ENCODE data around the gene ABLIM2.

ABLIM2 gene

DNA sequence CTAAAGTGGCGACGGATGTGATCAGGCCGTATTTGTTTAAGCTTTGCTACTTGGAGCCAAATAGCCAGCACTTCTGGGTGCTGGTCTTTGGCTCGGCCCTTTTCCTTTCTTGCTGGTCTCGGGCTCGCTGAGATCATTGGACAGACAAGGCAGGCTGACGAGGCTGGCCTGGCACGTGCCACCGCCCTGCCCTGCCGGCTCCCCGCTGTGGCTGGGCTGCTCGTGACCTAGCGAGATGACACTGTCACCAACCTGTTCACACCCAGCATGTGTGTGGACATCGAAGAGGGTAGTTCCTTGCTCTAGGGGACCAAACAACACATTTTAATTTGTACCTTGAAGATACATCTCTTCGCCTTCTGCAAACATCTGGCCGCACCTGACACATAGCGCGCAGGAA lies 98.0 kb downstream of the ABLIM2 start:
- H3K9me3 Mint-ChIP-seq: peaks cover 18% of the 10 kb centered on the region
- H3K27me3 Mint-ChIP-seq (ENCODE audit: low read depth): no peaks in the 10 kb centered on the region
- H3K27ac Mint-ChIP-seq: no peak overlapping the region
- peaks cover 2% of the 10 kb centered on the region for H3K36me3 Mint-ChIP-seq (ENCODE audit: low read depth)
- no peaks in the 10 kb centered on the region for H3K4me1 Mint-ChIP-seq (ENCODE audit: low read depth)
- H3K4me3 Mint-ChIP-seq: no peak overlapping the region

DNA sequence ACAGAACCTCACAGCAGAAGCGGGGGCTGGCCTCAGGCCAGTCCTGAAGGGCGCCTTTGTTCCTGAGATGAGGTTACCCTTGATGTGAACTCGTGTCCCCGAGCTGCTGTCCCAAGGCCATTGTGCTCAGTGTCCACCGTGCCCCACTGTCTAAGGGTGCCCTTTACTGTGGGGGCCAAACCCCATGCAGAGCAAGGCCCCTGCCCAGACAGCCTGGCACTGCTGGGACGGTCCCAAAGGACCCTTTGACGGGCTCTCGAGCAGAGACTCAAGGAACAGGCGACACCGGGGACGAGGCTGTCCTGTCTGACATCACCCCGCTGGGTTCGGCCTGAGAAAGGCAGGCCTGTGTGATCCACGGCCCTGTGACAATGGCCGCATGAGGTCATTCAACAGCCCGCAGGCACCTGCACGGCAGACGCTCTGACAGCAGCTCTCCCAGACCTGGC lies 100.6 kb downstream of the ABLIM2 start:
- H3K27ac Mint-ChIP-seq: no peak overlapping the region
- H3K27me3 Mint-ChIP-seq (ENCODE audit: low read depth): no peaks in the 10 kb centered on the region
- no peaks in the 10 kb centered on the region for H3K4me1 Mint-ChIP-seq (ENCODE audit: low read depth)
- no peaks in the 10 kb centered on the region for H3K9me3 Mint-ChIP-seq
- H3K4me3 Mint-ChIP-seq: no peak overlapping the region
- H3K36me3 Mint-ChIP-seq (ENCODE audit: low read depth): no peaks in the 10 kb centered on the region

DNA sequence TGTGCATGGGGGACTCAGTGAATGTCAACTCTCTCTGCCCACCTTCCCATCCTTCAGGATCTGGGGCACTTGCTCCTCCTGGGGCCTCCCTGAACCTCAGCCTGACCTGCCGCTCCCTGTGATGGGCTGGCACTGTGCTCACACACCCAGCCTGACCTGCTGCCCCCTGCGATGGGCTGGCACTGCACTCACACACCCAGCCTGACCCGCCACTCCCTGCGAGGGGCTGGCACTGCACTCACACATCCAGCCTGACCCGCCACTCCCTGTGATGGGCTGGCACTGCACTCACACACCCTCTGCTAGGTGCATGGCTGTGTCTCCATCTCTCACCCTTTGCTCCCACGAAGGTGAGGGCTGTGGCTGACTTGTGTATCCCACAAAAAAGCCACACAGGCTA lies 103.4 kb downstream of the ABLIM2 start:
- H3K36me3 Mint-ChIP-seq (ENCODE audit: low read depth): no peaks in the 10 kb centered on the region
- H3K4me3 Mint-ChIP-seq: no peak overlapping the region
- no peak overlapping the region for H3K27ac Mint-ChIP-seq
- no peaks in the 10 kb centered on the region for H3K4me1 Mint-ChIP-seq (ENCODE audit: low read depth)
- H3K27me3 Mint-ChIP-seq (ENCODE audit: low read depth): peaks cover 1% of the 10 kb centered on the region
- no peaks in the 10 kb centered on the region for H3K9me3 Mint-ChIP-seq

DNA sequence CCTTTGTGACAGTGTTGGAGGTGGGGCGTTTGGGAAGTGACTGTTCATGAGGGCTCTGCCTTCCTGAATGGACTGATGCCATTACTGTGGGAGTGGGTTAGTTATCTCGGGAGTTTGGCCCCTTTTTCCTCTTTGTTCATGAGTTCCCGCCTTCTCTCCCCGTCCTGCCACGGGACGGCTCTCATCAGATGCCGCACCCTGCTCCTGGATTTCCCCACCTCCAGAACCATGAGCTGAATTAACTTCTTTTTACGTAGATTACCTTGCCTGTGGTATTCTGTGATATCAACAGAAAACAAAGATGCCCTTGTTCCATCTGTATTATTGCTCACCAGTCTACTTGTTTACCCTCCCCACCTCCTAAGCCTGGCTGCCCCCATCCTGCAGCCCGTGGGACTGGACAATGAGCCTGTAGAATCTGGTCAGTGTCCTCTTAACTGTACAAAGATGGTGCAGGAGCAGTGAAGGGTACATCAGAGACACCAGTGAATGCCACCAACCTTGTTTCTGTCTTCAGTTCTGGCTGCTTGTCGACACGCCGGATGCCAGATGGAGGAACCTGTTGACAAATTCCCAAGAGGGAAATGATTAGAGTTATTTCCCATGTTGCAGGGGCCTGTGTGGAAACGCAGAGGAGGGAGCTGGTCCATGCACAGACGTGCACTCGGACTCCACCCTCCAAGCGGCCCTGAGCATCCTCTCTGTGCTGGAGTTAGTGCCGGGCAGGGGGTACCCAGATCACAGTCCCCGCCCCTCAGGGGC lies 104.7 kb downstream of the ABLIM2 start:
- H3K27me3 Mint-ChIP-seq (ENCODE audit: low read depth): peaks cover 9% of the 10 kb centered on the region
- H3K36me3 Mint-ChIP-seq (ENCODE audit: low read depth): no peaks in the 10 kb centered on the region
- no peak overlapping the region for H3K4me3 Mint-ChIP-seq
- H3K27ac Mint-ChIP-seq: no peak overlapping the region
- no peaks in the 10 kb centered on the region for H3K9me3 Mint-ChIP-seq
- H3K4me1 Mint-ChIP-seq (ENCODE audit: low read depth): no peaks in the 10 kb centered on the region

DNA sequence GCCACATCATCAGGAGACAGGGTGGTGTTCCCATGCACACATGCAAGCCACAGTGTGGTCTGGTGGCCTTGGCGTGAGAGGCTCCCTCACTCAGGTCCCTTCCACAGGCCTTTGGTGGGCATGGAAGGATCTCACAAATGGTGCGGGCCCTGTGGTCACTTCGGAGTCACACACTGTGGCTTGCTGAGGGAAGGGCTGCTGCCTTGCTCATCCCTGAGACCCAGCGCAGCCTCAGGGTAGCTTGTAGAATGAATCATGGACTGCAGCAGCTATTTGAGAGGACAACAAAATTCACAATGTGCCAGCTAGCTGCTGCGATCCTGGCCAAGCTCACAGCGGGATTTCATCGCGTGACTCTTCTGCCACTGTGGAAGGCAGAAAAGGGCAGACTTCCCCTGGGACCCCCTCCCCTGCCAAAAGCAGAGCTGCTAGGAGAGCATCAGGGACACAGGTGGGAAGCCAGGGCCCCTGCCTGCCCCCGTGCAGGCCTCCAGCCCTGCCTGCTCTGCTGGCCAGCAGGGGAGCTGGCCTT lies 106.4 kb downstream of the ABLIM2 start:
- Mint-ChIP-seq H3K27ac (no peak overlapping the region), H3K27me3 (ENCODE audit: low read depth) (peaks cover 9% of the 10 kb centered on the region), H3K9me3 (no peaks in the 10 kb centered on the region), H3K4me1 (ENCODE audit: low read depth) (no peaks in the 10 kb centered on the region), H3K4me3 (no peak overlapping the region), H3K36me3 (ENCODE audit: low read depth) (no peaks in the 10 kb centered on the region)

DNA sequence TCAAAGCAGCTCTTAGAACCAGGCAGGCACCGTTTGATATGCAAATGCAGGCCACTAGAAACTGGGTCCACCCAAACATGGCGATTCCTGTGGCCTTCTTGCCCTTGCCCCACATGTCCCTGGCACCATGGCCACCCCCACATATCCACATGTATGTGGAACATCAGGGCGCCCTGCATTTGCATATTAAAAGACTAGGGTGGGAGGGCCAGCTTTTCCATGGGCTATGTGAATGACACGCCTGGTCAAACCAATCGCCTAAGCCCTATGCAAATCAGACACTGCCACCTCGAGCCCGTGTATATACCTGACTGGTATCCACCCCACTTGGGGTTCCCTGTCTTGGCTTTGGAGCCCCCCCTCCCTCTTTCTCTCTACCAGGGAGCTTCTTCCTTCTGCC lies 107.0 kb downstream of the ABLIM2 start:
- H3K4me1 Mint-ChIP-seq (ENCODE audit: low read depth): no peaks in the 10 kb centered on the region
- H3K4me3 Mint-ChIP-seq: no peak overlapping the region
- H3K36me3 Mint-ChIP-seq (ENCODE audit: low read depth): no peaks in the 10 kb centered on the region
- peaks cover 9% of the 10 kb centered on the region for H3K27me3 Mint-ChIP-seq (ENCODE audit: low read depth)
- no peak overlapping the region for H3K27ac Mint-ChIP-seq
- no peaks in the 10 kb centered on the region for H3K9me3 Mint-ChIP-seq

DNA sequence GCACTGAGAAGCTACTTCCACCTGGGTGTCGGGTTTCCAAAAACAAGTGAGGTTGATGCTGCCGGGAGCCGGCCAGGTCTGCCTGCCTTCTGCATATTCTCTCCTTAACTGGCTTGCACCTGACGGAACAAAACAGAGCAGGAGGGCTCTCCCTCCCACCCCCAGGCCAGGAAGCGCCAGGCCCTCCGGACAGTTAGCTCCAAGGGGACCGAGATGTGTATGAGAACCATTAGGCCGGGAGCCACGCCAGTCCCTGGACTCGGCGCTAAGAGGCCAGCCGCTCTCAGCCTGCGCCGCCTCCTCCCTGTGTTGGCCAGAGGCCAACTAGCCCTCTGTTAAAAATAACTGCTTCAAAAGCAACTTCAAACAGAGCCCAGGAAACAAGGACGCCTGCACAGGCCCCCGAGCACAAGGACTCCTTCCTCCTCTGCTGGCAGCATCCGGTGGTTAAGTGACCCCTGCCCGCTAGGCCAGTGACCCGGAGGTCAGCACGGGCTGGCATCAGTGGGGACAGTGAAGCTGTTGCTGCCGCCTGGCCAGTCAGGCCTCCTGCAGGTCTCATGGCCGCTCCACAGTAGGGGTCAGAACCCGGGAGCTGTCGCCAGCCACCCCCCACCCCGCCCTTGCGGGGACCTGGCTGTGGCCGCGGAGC lies 107.9 kb downstream of the ABLIM2 start:
- Mint-ChIP-seq H3K4me1 (ENCODE audit: low read depth) (no peaks in the 10 kb centered on the region), H3K36me3 (ENCODE audit: low read depth) (no peaks in the 10 kb centered on the region), H3K27ac (no peak overlapping the region), H3K4me3 (no peak overlapping the region), H3K9me3 (no peaks in the 10 kb centered on the region), H3K27me3 (ENCODE audit: low read depth) (peaks cover 9% of the 10 kb centered on the region)

DNA sequence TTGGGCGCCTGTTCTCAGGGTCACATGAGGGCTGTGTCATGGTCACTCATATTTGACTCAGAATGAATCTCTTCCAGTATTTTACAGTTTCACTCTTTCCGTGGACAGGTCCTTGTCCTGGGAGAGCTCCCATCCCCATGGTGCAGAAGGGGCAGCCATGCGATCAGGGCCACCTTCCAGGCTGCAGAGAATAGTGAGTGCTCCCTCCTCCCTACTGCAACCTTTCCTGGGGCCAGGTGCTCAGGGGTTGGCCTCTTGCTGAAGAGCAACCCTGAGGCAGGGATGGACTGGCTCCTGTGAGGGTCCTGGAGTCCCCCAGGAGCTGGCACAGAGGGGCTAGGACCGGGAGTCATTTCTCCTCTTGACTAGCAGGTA lies 108.4 kb downstream of the ABLIM2 start:
- Mint-ChIP-seq H3K36me3 (ENCODE audit: low read depth) (no peaks in the 10 kb centered on the region), H3K9me3 (no peaks in the 10 kb centered on the region), H3K27ac (no peak overlapping the region), H3K4me3 (no peak overlapping the region), H3K27me3 (ENCODE audit: low read depth) (peaks cover 9% of the 10 kb centered on the region), H3K4me1 (ENCODE audit: low read depth) (no peaks in the 10 kb centered on the region)

DNA sequence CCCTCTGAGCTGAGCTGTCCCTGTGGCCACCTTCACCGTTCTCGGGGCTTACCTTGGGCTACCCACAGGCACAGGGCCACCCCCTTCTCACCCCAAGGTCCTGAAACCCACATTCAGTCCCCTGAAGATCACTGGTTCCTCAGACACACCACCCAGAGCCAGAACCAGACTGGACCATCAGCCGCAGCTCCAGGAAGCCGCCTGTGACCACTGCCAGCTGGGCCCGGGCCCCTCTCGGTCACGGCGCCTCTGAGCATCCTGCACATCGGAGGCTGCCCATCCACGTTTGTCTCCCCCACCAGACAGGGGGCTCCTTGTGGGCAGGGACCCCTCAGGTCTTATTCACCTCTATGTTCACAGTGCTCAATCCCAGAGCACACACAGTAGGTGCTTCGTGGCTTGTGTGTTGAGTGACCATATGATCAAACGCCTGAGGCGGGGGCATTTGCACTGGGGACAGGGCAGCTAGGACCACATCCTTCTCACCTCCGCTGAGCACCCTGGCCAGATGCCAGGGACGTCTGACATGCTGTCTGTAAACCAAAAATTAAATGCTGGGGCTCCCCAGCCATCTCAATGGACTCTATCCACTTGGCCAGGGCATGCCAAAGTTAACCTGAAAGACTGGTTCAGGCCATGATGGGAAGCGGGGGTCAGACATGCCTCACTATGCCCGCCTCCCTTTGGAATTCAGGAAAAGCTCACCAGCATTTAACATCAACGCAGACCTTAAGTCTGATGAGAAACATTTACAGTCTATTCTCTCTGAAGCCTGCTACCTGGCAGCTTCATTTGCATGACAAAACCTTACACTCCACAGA lies 109.5 kb downstream of the ABLIM2 start:
- Mint-ChIP-seq H3K27ac (no peak overlapping the region), H3K4me1 (ENCODE audit: low read depth) (no peaks in the 10 kb centered on the region), H3K4me3 (no peak overlapping the region), H3K27me3 (ENCODE audit: low read depth) (peaks cover 16% of the 10 kb centered on the region), H3K9me3 (no peaks in the 10 kb centered on the region), H3K36me3 (ENCODE audit: low read depth) (no peaks in the 10 kb centered on the region)

DNA sequence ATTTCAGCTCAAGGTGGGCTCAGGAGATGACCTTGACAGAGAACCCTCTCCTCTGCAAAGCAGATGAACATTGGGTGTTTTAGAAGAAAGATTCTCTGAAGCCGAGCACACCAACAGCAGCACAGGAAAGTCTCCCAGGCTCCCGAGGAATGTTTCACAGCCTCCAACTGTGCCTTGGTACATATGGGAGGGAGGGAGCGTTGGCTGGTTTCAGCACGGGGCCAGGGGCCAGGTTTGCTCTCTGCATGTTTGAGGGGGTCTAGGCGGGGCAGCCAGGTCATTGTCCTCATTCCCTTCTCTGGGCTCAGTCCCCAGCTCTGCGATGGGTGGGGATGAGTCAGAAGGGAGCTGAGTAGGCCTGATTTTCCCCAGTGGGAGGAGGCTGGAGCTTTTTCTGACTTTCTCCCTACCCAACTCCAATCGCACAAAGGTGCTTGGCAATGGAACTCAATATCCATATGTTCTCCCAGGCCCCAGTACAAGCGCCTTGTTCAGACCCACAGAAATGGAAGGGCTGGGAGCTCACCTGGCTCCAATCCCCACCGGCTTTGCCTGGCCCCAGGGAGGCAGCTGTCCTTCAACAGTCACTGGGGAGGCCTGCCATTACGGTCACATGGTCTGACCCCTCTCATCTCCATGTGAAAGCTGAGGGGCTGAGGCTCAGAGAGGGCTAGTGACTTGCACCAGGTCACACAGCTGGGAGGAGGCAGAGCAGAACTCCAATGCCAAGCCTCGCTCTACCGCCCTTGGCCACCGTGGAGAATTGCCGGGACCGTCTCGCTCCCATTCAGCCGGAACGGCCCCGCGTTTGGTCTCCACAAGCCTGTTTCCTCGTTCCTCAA lies 110.6 kb downstream of the ABLIM2 start:
- H3K9me3 Mint-ChIP-seq: no peaks in the 10 kb centered on the region
- H3K36me3 Mint-ChIP-seq (ENCODE audit: low read depth): no peaks in the 10 kb centered on the region
- H3K27ac Mint-ChIP-seq: no peak overlapping the region

DNA sequence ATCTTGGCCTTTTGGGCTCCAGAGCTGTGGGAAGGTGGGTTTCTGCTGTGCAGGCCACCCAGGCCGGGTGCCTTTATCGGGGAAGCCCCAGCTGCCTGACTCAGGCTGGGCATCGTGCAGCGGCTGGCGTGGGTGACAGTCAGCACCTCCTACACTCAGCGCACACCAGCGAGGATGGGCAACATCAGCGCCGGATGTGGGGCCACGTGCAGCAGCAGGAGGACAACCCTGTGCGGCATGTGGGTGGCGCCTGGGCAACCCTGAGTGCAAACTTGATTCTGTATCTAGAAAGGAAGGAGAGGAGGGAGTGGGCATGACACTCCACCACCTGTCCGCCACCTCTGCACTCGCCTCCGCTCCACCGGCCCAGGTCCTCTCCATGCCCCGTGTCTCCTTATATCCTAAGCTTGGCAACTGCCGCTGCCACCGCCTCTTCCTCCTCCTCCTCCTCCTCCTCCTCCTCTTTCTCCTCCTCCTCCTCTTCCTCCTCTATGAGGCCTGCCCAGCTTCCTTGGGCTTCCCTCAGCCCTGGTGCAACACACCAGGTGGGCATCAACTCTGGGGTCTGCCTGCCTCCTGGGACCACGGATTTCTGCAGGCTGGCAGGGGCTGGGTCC lies 111.6 kb downstream of the ABLIM2 start:
- peaks cover 16% of the 10 kb centered on the region for H3K27me3 Mint-ChIP-seq (ENCODE audit: low read depth)
- no peaks in the 10 kb centered on the region for H3K36me3 Mint-ChIP-seq (ENCODE audit: low read depth)
- no peak overlapping the region for H3K27ac Mint-ChIP-seq
- no peak overlapping the region for H3K4me3 Mint-ChIP-seq
- H3K9me3 Mint-ChIP-seq: no peaks in the 10 kb centered on the region
- no peaks in the 10 kb centered on the region for H3K4me1 Mint-ChIP-seq (ENCODE audit: low read depth)

More for the DNA sequence above, 110.6 kb downstream of the ABLIM2 start:
- H3K4me3 Mint-ChIP-seq: no peak overlapping the region
- no peaks in the 10 kb centered on the region for H3K4me1 Mint-ChIP-seq (ENCODE audit: low read depth)
- H3K27me3 Mint-ChIP-seq (ENCODE audit: low read depth): peaks cover 16% of the 10 kb centered on the region

DNA sequence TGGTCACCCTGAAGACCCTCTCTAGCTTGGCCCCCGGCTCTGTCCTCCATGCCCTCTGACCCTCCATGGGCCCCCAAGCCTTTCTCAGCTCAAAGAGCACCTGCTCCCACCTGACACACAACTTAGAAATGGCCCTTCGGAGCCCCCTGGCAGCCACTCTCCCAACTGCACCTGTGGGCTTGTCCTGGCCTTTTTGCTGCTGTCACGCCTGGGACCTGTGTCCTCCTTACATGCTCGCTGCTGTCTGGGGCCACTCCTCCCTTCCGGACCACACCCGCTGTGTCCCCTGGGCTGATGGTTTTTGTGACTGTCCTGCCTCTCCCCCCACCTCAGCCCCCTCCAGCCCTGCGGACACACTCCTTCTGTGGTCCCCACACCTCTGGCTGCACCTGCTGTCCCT lies 112.7 kb downstream of the ABLIM2 start:
- Mint-ChIP-seq H3K9me3 (no peaks in the 10 kb centered on the region), H3K4me3 (no peak overlapping the region), H3K4me1 (ENCODE audit: low read depth) (no peaks in the 10 kb centered on the region), H3K27ac (no peak overlapping the region), H3K27me3 (ENCODE audit: low read depth) (peaks cover 16% of the 10 kb centered on the region), H3K36me3 (ENCODE audit: low read depth) (no peaks in the 10 kb centered on the region)

DNA sequence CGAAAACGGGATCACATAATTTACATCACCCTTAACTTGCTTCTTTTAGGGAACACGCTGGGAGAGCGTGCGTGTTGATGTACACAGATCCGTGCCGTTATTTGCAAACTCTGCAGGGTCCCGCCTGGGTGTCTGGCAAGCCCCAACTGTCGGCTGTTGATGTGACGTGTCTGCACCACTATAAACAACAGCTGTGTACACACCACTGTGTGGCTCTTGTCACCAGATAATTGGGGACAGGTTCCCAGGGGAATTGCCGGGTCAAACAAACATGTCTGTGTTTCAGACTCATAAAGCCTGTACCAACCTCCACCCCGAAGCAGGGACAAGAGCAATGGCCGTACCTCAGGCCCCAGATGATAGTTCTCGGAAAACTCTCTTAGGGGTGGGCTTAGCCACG lies 113.9 kb downstream of the ABLIM2 start:
- Mint-ChIP-seq H3K4me3 (no peak overlapping the region), H3K4me1 (ENCODE audit: low read depth) (no peaks in the 10 kb centered on the region), H3K36me3 (ENCODE audit: low read depth) (no peaks in the 10 kb centered on the region), H3K27me3 (ENCODE audit: low read depth) (peaks cover 12% of the 10 kb centered on the region), H3K27ac (no peak overlapping the region), H3K9me3 (no peaks in the 10 kb centered on the region)

DNA sequence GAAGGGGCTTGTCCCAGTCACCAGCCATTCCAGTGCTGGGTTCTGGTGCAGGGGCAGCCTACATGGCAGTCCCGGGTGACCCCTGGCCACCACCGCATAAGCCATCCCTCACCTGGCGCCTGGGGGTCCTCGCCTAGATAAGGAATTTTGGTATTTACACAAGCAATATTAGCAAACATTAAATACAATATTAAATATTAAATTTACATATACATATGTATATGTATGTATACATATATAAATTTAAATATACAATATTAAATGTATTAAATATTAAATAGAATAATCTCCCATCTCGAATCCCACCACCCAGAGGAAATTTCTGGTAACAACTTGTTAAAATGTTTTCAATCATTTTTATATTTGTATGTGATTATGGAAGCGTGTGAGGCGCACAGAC lies 114.4 kb downstream of the ABLIM2 start:
- Mint-ChIP-seq H3K27me3 (ENCODE audit: low read depth) (peaks cover 11% of the 10 kb centered on the region), H3K4me1 (ENCODE audit: low read depth) (no peaks in the 10 kb centered on the region), H3K27ac (no peak overlapping the region), H3K9me3 (no peaks in the 10 kb centered on the region), H3K4me3 (no peak overlapping the region), H3K36me3 (ENCODE audit: low read depth) (no peaks in the 10 kb centered on the region)
